Activated B cell treated with CpG ODN at 0.5 μM for 24 hours (primary cell): ENCODE measurements around the gene PLG. TPM values are rescaled to one million over a fixed set of nuclear protein-coding genes. Genes with fewer than 3 reads are reported as not detected.
A peak's percentile ranks its signal among the peaks of the same experiment; 100 is the strongest.

Source experiments
- ATAC-seq: fragments of 200-7000 bp; cut with Tn5 transposase; one replicate; pipeline ENCODE4 v1.10.0; 2021; ENCODE audit warnings: low read depth, mild to moderate bottlenecking, moderate library complexity
- CTCF ChIA-PET: fragments of 350-600 bp; sonication (Branson Sonifier 250); formaldehyde crosslinking; loops from one replicate; lab custom pipeline; 2021; ENCODE audit warnings: antibody characterized with exemption; lab: Charles Lee
- POLR2A ChIA-PET: fragments of 350-600 bp; sonication (Branson Sonifier 250); formaldehyde crosslinking; loops from one replicate; lab custom pipeline; 2021; ENCODE audit warnings: antibody characterized with exemption; lab: Charles Lee
- DNase-seq: peaks from one replicate; pipeline ENCODE4 v3.0.0; 2022
- H3K27ac Mint-ChIP-seq: one replicate; pipeline ENCODE4 v1.8.0; 2020; ENCODE audit warnings: mixed read lengths
- H3K27me3 Mint-ChIP-seq: one replicate; pipeline ENCODE4 v1.8.0; 2021; ENCODE audit warnings: mixed read lengths
- H3K36me3 Mint-ChIP-seq: one replicate; pipeline ENCODE4 v1.8.0; 2021; ENCODE audit warnings: low read depth, mixed read lengths
- H3K4me1 Mint-ChIP-seq: one replicate; pipeline ENCODE4 v1.8.0; 2021; ENCODE audit warnings: mixed read lengths
- H3K4me3 Mint-ChIP-seq: one replicate; pipeline ENCODE4 v1.8.0; 2020; ENCODE audit warnings: mild to moderate bottlenecking, mixed read lengths
- H3K9me3 Mint-ChIP-seq: one replicate; pipeline ENCODE4 v1.8.0; 2020; ENCODE audit warnings: mixed read lengths
- CTCF ChIP-seq: fragments of 200-600 bp; IDR thresholded peaks from one replicate; pipeline ENCODE4 v1.8.0; 2022; ENCODE audit warnings: antibody characterized with exemption, mild to moderate bottlenecking
- intact Hi-C: fragments of 100-400 bp; cut with micrococcal nuclease; formaldehyde crosslinking; loops from one replicate; pipeline ENCODE4 v1.15.1; 2024
- total RNA-seq: library from RNA; stranded (reverse); gene quantifications from 2 replicates; pipeline ENCODE4 v1.2.3, GENCODE V29; 2022

Gene PLG
- total RNA-seq, 1 donor from 2014 or later: 0.31 TPM

- intact Hi-C loops: no loop called here
- peaks cover 17% of the 10 kb centered on the region for H3K4me1 Mint-ChIP-seq
- H3K4me3 Mint-ChIP-seq: no peak overlapping the region
Observed at GRCh38 chr6:160788806-160789205, 86.8 kb downstream of the PLG start.

GRCh38 chr6:160789263-160790027 is 87.4 kb downstream of the PLG start:
- ATAC-seq (peak; percentile 9), DNase-seq (no peak)
- H3K27me3 Mint-ChIP-seq: no peaks in the 10 kb centered on the region
- H3K27ac Mint-ChIP-seq: no peak overlapping the region
- no peaks in the 10 kb centered on the region for H3K36me3 Mint-ChIP-seq
- H3K4me1 Mint-ChIP-seq: peaks cover 17% of the 10 kb centered on the region
- intact Hi-C loops: no loop called here
- H3K4me3 Mint-ChIP-seq: no peak overlapping the region
- no peaks in the 10 kb centered on the region for H3K9me3 Mint-ChIP-seq
- POLR2A ChIA-PET: no interaction called here
- no peak for TF ChIP-seq CTCF
- CTCF ChIA-PET: no interaction called here

More at GRCh38 chr6:160788806-160789205, 86.8 kb downstream of the PLG start:
- Mint-ChIP-seq H3K27me3 (no peaks in the 10 kb centered on the region), H3K27ac (no peak overlapping the region), H3K9me3 (no peaks in the 10 kb centered on the region), H3K36me3 (no peaks in the 10 kb centered on the region)
- ATAC-seq (no peak), DNase-seq (no peak)
- CTCF ChIA-PET: no interaction called here
- POLR2A ChIA-PET: no interaction called here
- no peak for TF ChIP-seq CTCF

GRCh38 chr6:160790028-160790792 is 88.2 kb downstream of the PLG start:
- Mint-ChIP-seq H3K9me3 (no peaks in the 10 kb centered on the region), H3K4me1 (peaks cover 17% of the 10 kb centered on the region), H3K4me3 (no peak overlapping the region), H3K36me3 (no peaks in the 10 kb centered on the region), H3K27ac (peak overlapping the region; percentile 59), H3K27me3 (no peaks in the 10 kb centered on the region)
- intact Hi-C loops: no loop called here
- ATAC-seq (no peak), DNase-seq (no peak)
- ChIA-PET CTCF (no interaction called here), POLR2A (no interaction called here)
- no peak for TF ChIP-seq CTCF

- POLR2A ChIA-PET: interaction anchor here (0.6 kb wide), 1 partner anchor 49 kb away, joined by 3 read pairs; no protein-coding TSS in a partner anchor
- no peak for TF ChIP-seq CTCF
- CTCF ChIA-PET: no interaction called here
- DNase-seq: no peak
- intact Hi-C loops: loop anchor here (1.0 kb wide), 1 partner anchor 50 kb away; no protein-coding TSS in a partner anchor
- Mint-ChIP-seq H3K27me3 (no peaks in the 10 kb centered on the region), H3K9me3 (no peaks in the 10 kb centered on the region), H3K36me3 (no peaks in the 10 kb centered on the region), H3K27ac (peak overlapping the region; percentile 73), H3K4me1 (peaks cover 17% of the 10 kb centered on the region), H3K4me3 (no peak overlapping the region)
- peak; percentile 74 for ATAC-seq
Observed at GRCh38 chr6:160791459-160791858, 89.4 kb downstream of the PLG start.

- POLR2A ChIA-PET: interaction anchor here (0.6 kb wide), 1 partner anchor 50 kb away, joined by 3 read pairs; no protein-coding TSS in a partner anchor
- DNase-seq (no peak), ATAC-seq (peak; percentile 40)
- TF ChIP-seq CTCF: no peak
- Mint-ChIP-seq H3K4me1 (peaks cover 17% of the 10 kb centered on the region), H3K9me3 (peaks cover 3% of the 10 kb centered on the region), H3K36me3 (no peaks in the 10 kb centered on the region), H3K4me3 (no peak overlapping the region), H3K27ac (peak overlapping the region; percentile 73), H3K27me3 (no peaks in the 10 kb centered on the region)
- intact Hi-C loops: loop anchor here (1.0 kb wide), 1 partner anchor 51 kb away; no protein-coding TSS in a partner anchor
- CTCF ChIA-PET: no interaction called here
Observed at GRCh38 chr6:160791981-160792418, 90.0 kb downstream of the PLG start.
